Aorta (tissue), 5 donors: ENCODE data around the gene LRRC4. TPM values are rescaled to one million over a fixed set of nuclear protein-coding genes. Genes with fewer than 3 reads are reported as not detected.

ENCODE experiments used
- ATAC-seq: fragments of 200-7000 bp; cut with Tn5 transposase; one replicate; pipeline ENCODE4 v1.9.1; 2022; ENCODE audit warnings: moderate library complexity; ENCODE audit not compliant: low FRiP score
- DNase-seq, 2 donors: peaks; one replicate each; pipeline ENCODE4 v3.0.0-alpha.2; 2020
- H3K27ac ChIP-seq, 2 donors: one replicate each; pipeline ENCODE4 v1.5.1; 2013; ENCODE audit warnings: low read length in 2 of 2, mild to moderate bottlenecking in 2 of 2, moderate library complexity in 2 of 2, control low read depth in 1 of 2, inconsistent platforms in 1 of 2, low read depth in 1 of 2
- H3K27me3 ChIP-seq, 2 donors: one replicate each; pipeline ENCODE4 v1.6.1; 2013; ENCODE audit warnings: control low read depth in 1 of 2, low read length in 1 of 2, mild to moderate bottlenecking in 1 of 2, moderate library complexity in 1 of 2; ENCODE audit not compliant: insufficient read depth in 2 of 2, control insufficient read depth in 1 of 2
- H3K36me3 ChIP-seq, 2 donors: one replicate each; pipeline ENCODE4 v1.6.1; 2013; ENCODE audit warnings: control low read depth in 1 of 2, low read length in 1 of 2, mild to moderate bottlenecking in 1 of 2; ENCODE audit not compliant: insufficient read depth in 2 of 2, control insufficient read depth in 1 of 2
- H3K4me1 ChIP-seq, 2 donors: one replicate each; pipeline ENCODE4 v1.6.1; 2013; ENCODE audit warnings: low read length in 2 of 2, control low read depth in 1 of 2, mild to moderate bottlenecking in 1 of 2, moderate library complexity in 1 of 2; ENCODE audit not compliant: insufficient read depth in 2 of 2, control insufficient read depth in 1 of 2
- H3K4me3 ChIP-seq, 2 donors: one replicate each; pipeline ENCODE4 v1.5.1; 2013; ENCODE audit warnings: low read length in 2 of 2, control low read depth in 1 of 2, mild to moderate bottlenecking in 1 of 2
- H3K9me3 ChIP-seq: one replicate; pipeline ENCODE4 v1.6.1; 2013; ENCODE audit warnings: mild to moderate bottlenecking, low read length; ENCODE audit not compliant: control insufficient read depth
- WGBS, 2 donors: extraction: QIAGEN DNeasy Blood & Tissue Kit; methylation state at CpG; one replicate each; pipeline ENCODE4 v1.1.7; 2013; 5-methylcytosine and 5-hydroxymethylcytosine counted together
- intact Hi-C, 2 donors: fragments of 100-400 bp; cut with DNase I; formaldehyde crosslinking; loops; one replicate each; pipeline versions ENCODE4 v1.14.2 to v1.15.0; 2022
- long read RNA-seq, 2 donors: library from polyadenylated mRNA; unstranded; transcript quantifications; one replicate each; pipeline ENCODE4 v2.0.0, GENCODE V29; 2020 to 2021
- polyA plus RNA-seq, 2 donors: library from polyadenylated mRNA; stranded (reverse); fragments of 200-250 nt; gene quantifications; one replicate each; pipeline ENCODE4 v1.2.3, GENCODE V29; 2013
- total RNA-seq, 2 donors: library from RNA; stranded (reverse); fragmentation: NEBNext Ultra II Directional; extraction: Animal tissue kit (Norgen Biotek cat#: 25700); gene quantifications; one replicate each; pipeline ENCODE4 v1.2.1, GENCODE V29; 2021
- donor health status: healthy with polysubstance abuse.
- donor health status: Bipolar disorder and iron deficiency.
- donor health status: DM: no; HTN: no; CAD: no.
- donor health status: DM: no; HTN: no; CAD: no.
- donor health status: DM: yes; HTN: yes; CAD: no.

Gene LRRC4
- 10 to 100 TPM in 1 of 2 donors, 1 to 10 TPM in 1; 5.1 to 11.2 TPM for total RNA-seq
- under 1 TPM; 0.13 TPM for polyA plus RNA-seq
- long read RNA-seq, donor 1, partial matches to known transcripts = 0 of 3 reads
- long read RNA-seq, donor 1, other reads (novel, unspliced or antisense) = 3 of 3 reads
- long read RNA-seq, donor 2, partial matches to known transcripts = 0 of 3 reads
- long read RNA-seq, donor 2, other reads (novel, unspliced or antisense) = 3 of 3 reads

DNA sequence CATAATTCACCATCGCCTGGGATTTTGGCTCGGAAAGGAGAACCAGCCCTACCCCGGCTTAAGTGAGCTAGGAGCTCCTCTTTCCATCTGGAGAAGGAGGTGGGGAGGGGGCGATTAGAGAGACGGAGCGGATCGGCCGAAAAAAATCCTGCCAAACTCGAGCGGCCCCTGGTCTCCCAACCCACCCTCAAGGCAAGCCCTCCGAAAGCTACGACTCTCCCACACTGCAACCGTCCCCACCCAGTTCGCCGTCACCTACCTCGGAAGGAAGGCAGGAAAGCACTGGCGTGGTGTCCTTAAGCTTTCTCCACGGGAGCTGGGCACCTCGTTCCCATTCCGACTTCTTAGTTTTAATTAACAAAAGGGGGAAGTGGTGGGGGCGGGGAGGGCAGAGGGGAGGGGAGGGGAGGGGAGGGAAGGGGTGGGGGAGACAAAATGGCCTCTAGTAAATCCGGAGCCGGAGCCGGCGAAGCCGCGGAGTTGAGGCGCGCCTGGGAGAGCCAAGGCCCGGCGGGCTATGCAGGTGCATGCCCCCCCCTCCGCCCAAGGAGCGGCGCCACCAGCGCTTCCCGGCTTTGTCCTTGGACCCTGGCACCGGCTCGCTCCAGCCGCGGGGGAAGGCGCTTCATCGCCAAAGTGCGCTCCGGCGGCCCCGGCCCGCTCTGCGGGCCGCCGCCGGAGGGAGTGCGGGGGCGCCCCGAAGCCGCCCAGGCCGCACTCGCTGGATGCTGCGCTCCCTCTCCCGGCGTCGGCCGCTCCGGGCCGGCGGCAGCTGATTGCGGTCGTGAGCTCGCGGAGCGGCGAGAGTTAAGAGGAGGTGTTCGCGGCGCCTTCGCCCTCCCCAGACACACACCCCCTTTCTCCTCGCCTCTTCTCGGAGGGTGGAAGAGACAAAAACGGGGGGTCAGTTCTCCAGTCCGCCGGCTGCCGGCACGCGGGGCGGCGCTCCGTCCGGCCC lies at the start of gene LRRC4:
LRRC4 (minus strand) TSS at position 784 of the 958 bp plus-strand sequence. CDS start 797 bp downstream, outside the sequence.
- no peak within 1 kb of the TSS for H3K27ac ChIP-seq
- no peak for DNase-seq
- H3K36me3 ChIP-seq = no peaks in the 10 kb centered on the region
- H3K4me1 ChIP-seq = no peaks in the 10 kb centered on the region
- WGBS, 2 donors = 17 to 19% methylated on average over 86 to 87 of the region's 87 CpGs
- intact Hi-C loops = no loop called here
- H3K27me3 ChIP-seq = no peaks in the 10 kb centered on the region
- ATAC-seq = peak; percentile 44
- peak within 1 kb of the TSS; percentile 57 to 67 for H3K4me3 ChIP-seq
- no peaks in the 10 kb centered on the region for H3K9me3 ChIP-seq

GRCh38 chr7:128080169-128080568 lies 48.9 kb upstream of the LRRC4 start:
- DNase-seq (no peak), ATAC-seq (no peak)
- WGBS, 2 donors = 88 to 92% methylated on average over 7 of the region's 7 CpGs
- Histone ChIP-seq H3K4me1 (no peaks in the 10 kb centered on the region), H3K27ac (no peak overlapping the region), H3K9me3 (no peaks in the 10 kb centered on the region), H3K27me3 (no peaks in the 10 kb centered on the region), H3K36me3 (peaks cover 0 to 8% of the 10 kb centered on the region in 2 donors), H3K4me3 (no peak overlapping the region)
- intact Hi-C loops = no loop called here

DNA sequence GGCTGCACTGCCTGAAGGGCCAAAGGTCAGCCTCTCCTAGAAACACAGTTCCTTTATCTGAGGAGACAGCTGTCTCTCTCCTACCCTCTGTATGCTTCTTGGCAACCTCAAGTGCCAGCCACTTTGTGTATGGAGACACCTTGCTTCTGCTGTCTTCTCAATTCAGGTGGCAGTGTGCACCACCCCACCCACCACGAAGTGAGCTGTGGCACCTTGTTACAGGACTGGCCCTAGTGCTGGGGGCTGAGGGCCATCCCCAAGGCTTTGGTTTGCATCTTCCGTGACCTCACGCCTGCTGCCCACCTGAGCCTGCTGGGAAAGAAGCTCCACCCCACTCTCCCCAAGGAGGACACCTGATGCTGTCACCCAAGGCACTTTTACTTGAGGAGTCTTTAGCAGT lies 47.1 kb upstream of the LRRC4 start:
- Histone ChIP-seq H3K4me1 (no peaks in the 10 kb centered on the region), H3K4me3 (no peak overlapping the region), H3K27me3 (no peaks in the 10 kb centered on the region), H3K27ac (no peak overlapping the region), H3K36me3 (peaks cover 0 to 5% of the 10 kb centered on the region in 2 donors), H3K9me3 (no peaks in the 10 kb centered on the region)
- WGBS, 2 donors = 95 to 97% methylated on average over 3 of the region's 3 CpGs
- intact Hi-C loops = no loop called here
- ATAC-seq (no peak), DNase-seq (no peak)

DNA sequence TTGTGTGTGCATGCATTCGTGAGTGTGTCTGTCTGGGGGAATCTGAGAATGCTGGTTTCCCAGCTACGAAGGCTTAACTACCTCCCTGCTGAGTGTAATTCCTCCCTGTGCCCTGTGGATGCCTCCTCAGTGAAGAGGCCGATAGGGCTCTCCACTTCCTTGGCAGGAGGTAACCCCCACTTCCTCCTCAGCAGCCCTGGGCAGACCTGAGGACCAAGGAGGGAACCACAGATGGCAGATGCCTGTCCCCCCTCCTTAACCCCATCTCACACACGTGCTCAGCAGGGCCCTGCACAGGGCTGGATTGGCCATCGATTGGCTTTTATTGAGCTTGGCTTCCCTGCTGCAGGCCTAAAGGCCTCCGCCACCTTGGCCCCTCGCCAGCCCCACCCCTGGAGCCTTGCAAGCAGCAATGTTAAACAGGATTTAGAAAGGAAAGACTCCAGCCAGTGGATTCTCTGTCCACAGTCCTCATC lies 45.6 kb upstream of the LRRC4 start:
- ATAC-seq (peak; percentile 24), DNase-seq (peak in 1 of 2 donors; percentile 83)
- intact Hi-C loops = no loop called here
- H3K36me3 ChIP-seq = peaks cover 0 to 5% of the 10 kb centered on the region in 2 donors
- H3K27ac ChIP-seq = no peak overlapping the region
- 36 to 44% methylated on average over 7 of the region's 7 CpGs for WGBS, 2 donors
- no peaks in the 10 kb centered on the region for H3K4me1 ChIP-seq
- no peaks in the 10 kb centered on the region for H3K9me3 ChIP-seq
- no peak overlapping the region for H3K4me3 ChIP-seq
- no peaks in the 10 kb centered on the region for H3K27me3 ChIP-seq

- no peaks in the 10 kb centered on the region for H3K4me1 ChIP-seq
- peaks cover 0 to 2% of the 10 kb centered on the region in 2 donors for H3K36me3 ChIP-seq
- H3K4me3 ChIP-seq = no peak overlapping the region
- no peaks in the 10 kb centered on the region for H3K9me3 ChIP-seq
- H3K27ac ChIP-seq = no peak overlapping the region
- 82 to 89% methylated on average over 8 of the region's 8 CpGs for WGBS, 2 donors
- H3K27me3 ChIP-seq = no peaks in the 10 kb centered on the region
- ATAC-seq = no peak
- no peak for DNase-seq
- intact Hi-C loops = no loop called here
These were observed 45.1 kb upstream of the LRRC4 start for GRCh38 chr7:128076196-128076795.

GRCh38 chr7:128075242-128076095 lies 44.2 kb upstream of the LRRC4 start:
- no peak for DNase-seq
- H3K27ac ChIP-seq = no peak overlapping the region
- H3K36me3 ChIP-seq = no peaks in the 10 kb centered on the region
- H3K4me1 ChIP-seq = no peaks in the 10 kb centered on the region
- H3K27me3 ChIP-seq = no peaks in the 10 kb centered on the region
- intact Hi-C loops = no loop called here
- ATAC-seq = no peak
- H3K9me3 ChIP-seq = no peaks in the 10 kb centered on the region
- H3K4me3 ChIP-seq = no peak overlapping the region
- WGBS, 2 donors = 74 to 77% methylated on average over 12 of the region's 12 CpGs

DNA sequence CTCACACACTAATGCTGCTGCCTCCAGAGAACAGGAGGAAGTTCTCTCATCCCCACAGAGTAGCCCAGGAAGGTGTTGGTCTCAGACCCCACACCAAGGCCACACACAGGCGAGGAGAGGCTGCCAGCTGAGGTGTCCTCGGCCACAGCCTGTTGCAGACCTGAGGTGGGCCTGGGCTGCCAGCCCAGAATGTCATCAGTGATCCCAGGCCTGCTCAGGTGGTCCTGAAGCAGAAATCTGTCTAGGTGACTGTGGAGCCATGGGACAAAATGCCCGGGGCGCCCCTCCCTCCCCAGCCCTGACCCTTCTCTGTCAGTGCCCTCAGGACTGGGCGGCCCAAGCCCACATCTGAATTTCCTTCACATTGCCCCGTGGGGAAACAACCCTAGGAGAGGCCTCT lies 43.5 kb upstream of the LRRC4 start:
- Histone ChIP-seq H3K4me1 (no peaks in the 10 kb centered on the region), H3K36me3 (no peaks in the 10 kb centered on the region), H3K4me3 (no peak overlapping the region), H3K9me3 (no peaks in the 10 kb centered on the region), H3K27ac (no peak overlapping the region), H3K27me3 (no peaks in the 10 kb centered on the region)
- DNase-seq = no peak
- no peak for ATAC-seq
- intact Hi-C loops = no loop called here
- WGBS, 2 donors = 74 to 80% methylated on average over 6 of the region's 6 CpGs

GRCh38 chr7:128074336-128074735 lies 43.1 kb upstream of the LRRC4 start:
- no peak for ATAC-seq

More at GRCh38 chr7:128074336-128074735, 43.1 kb upstream of the LRRC4 start:
- no peaks in the 10 kb centered on the region for H3K4me1 ChIP-seq
- H3K9me3 ChIP-seq = no peaks in the 10 kb centered on the region
- intact Hi-C loops = no loop called here
- no peak overlapping the region for H3K4me3 ChIP-seq
- no peaks in the 10 kb centered on the region for H3K36me3 ChIP-seq
- no peak overlapping the region for H3K27ac ChIP-seq
- WGBS, 2 donors = 88% methylated on average over 19 of the region's 19 CpGs
- H3K27me3 ChIP-seq = no peaks in the 10 kb centered on the region
- DNase-seq = no peak
